Activated CD4-positive, alpha-beta T cell treated with anti-CD3 and anti-CD28 coated beads, Interleukin-2, amount 10 ng/mL, durations not matched to agents 7 days and 5 days (primary cell): ENCODE results near the gene USP35. TPM values are rescaled to one million over a fixed set of nuclear protein-coding genes. Genes with fewer than 3 reads are reported as not detected.
"Not testable (repeated sequence)": the region's sequence is repeated elsewhere in the genome, so short reads cannot be mapped to it uniquely, and the experiment has no call there.

ENCODE experiments used
- CTCF ChIA-PET: fragments of 350-600 bp; sonication (Branson Sonifier 250); formaldehyde crosslinking; loops from one replicate; lab custom pipeline; 2021; ENCODE audit warnings: antibody characterized with exemption; lab: Charles Lee
- POLR2A ChIA-PET: fragments of 350-600 bp; sonication (Branson Sonifier 250); formaldehyde crosslinking; loops from one replicate; lab custom pipeline; 2021; ENCODE audit warnings: antibody characterized with exemption; lab: Charles Lee
- DNase-seq: peaks from one replicate; pipeline ENCODE4 v3.0.0-alpha.2; 2020
- H3K27ac Mint-ChIP-seq: one replicate; pipeline ENCODE4 v1.8.0; 2021; ENCODE audit warnings: mild to moderate bottlenecking, moderate library complexity, mixed read lengths
- H3K27me3 Mint-ChIP-seq: one replicate; pipeline ENCODE4 v1.8.0; 2021; ENCODE audit warnings: mixed read lengths
- H3K36me3 Mint-ChIP-seq: one replicate; pipeline ENCODE4 v1.8.0; 2021; ENCODE audit warnings: low read depth, mixed read lengths
- H3K4me1 Mint-ChIP-seq: one replicate; pipeline ENCODE4 v1.8.0; 2021; ENCODE audit warnings: mixed read lengths
- H3K4me3 Mint-ChIP-seq: one replicate; pipeline ENCODE4 v1.8.0; 2021; ENCODE audit warnings: mild to moderate bottlenecking, moderate library complexity, mixed read lengths
- H3K9me3 Mint-ChIP-seq: one replicate; pipeline ENCODE4 v1.8.0; 2021; ENCODE audit warnings: mixed read lengths
- total RNA-seq, 2 experiments: library from RNA; stranded (reverse); gene quantifications; one replicate each; pipeline ENCODE4 v1.2.3, GENCODE V29; 2021

USP35 gene
- total RNA-seq, 2 experiments from 2014 or later: 13.0 to 13.2 TPM

GRCh38 chr11:78223320-78223954, 34.7 kb downstream of the USP35 start:
- POLR2A ChIA-PET: no interaction called here

GRCh38 chr11:78224506-78224905, 35.8 kb downstream of the USP35 start:
- DNase-seq: no peak
- Mint-ChIP-seq H3K4me1 (peaks cover 56% of the 10 kb centered on the region), H3K27me3 (no peaks in the 10 kb centered on the region), H3K4me3 (no peak overlapping the region), H3K27ac (no peak overlapping the region), H3K36me3 (peaks cover 47% of the 10 kb centered on the region), H3K9me3 (no peaks in the 10 kb centered on the region)
- ChIA-PET POLR2A (no interaction called here), CTCF (interaction anchor here (0.6 kb wide), 1 partner anchor 360 kb away, joined by 3 read pairs; no protein-coding TSS in a partner anchor)

More at GRCh38 chr11:78223320-78223954, 34.7 kb downstream of the USP35 start:
- no peak for DNase-seq
- Mint-ChIP-seq H3K4me1 (peaks cover 46% of the 10 kb centered on the region), H3K27me3 (no peaks in the 10 kb centered on the region), H3K9me3 (no peaks in the 10 kb centered on the region), H3K27ac (no peak overlapping the region), H3K36me3 (peaks cover 44% of the 10 kb centered on the region), H3K4me3 (no peak overlapping the region)
- CTCF ChIA-PET: interaction anchor here (0.6 to 1.4 kb wide), 2 partner anchors 13 to 30 kb away, joined by 3 to 4 read pairs; no protein-coding TSS in a partner anchor

- Mint-ChIP-seq H3K27me3 (no peaks in the 10 kb centered on the region), H3K36me3 (peaks cover 51% of the 10 kb centered on the region), H3K9me3 (no peaks in the 10 kb centered on the region), H3K4me1 (peaks cover 60% of the 10 kb centered on the region), H3K4me3 (no peak overlapping the region), H3K27ac (no peak overlapping the region)
- POLR2A ChIA-PET: no interaction called here
- no peak for DNase-seq
- CTCF ChIA-PET: no interaction called here
Observed at GRCh38 chr11:78224906-78225420, 36.2 kb downstream of the USP35 start.

GRCh38 chr11:78226684-78227680, 38.3 kb downstream of the USP35 start:
- CTCF ChIA-PET: interaction anchor here (0.9 to 1.9 kb wide), 10 partner anchors 11 to 359 kb away, joined by 3 to 8 read pairs (median 4); no protein-coding TSS in a partner anchor
- POLR2A ChIA-PET: interaction anchor here (0.9 kb wide), 1 partner anchor 337 kb away, joined by 3 read pairs; no protein-coding TSS in a partner anchor
- H3K36me3 Mint-ChIP-seq: peaks cover 43% of the 10 kb centered on the region
- DNase-seq: no peak
- H3K4me3 Mint-ChIP-seq: no peak overlapping the region
- H3K9me3 Mint-ChIP-seq: no peaks in the 10 kb centered on the region
- H3K27me3 Mint-ChIP-seq: no peaks in the 10 kb centered on the region
- peak overlapping the region; percentile 86 for H3K27ac Mint-ChIP-seq
- H3K4me1 Mint-ChIP-seq: peaks cover 57% of the 10 kb centered on the region

GRCh38 chr11:78227921-78228320, 39.2 kb downstream of the USP35 start:
- ChIA-PET POLR2A (interaction anchor here (0.9 kb wide), 1 partner anchor 336 kb away, joined by 3 read pairs; no protein-coding TSS in a partner anchor), CTCF (interaction anchor here (0.8 to 1.9 kb wide), 18 partner anchors 8 to 358 kb away, joined by 3 to 8 read pairs (median 4); no protein-coding TSS in a partner anchor)
- no peak overlapping the region for H3K27ac Mint-ChIP-seq
- no peaks in the 10 kb centered on the region for H3K9me3 Mint-ChIP-seq
- no peaks in the 10 kb centered on the region for H3K27me3 Mint-ChIP-seq
- no peak for DNase-seq
- peaks cover 40% of the 10 kb centered on the region for H3K36me3 Mint-ChIP-seq
- peaks cover 57% of the 10 kb centered on the region for H3K4me1 Mint-ChIP-seq
- H3K4me3 Mint-ChIP-seq: no peak overlapping the region

GRCh38 chr11:78228467-78228866, 39.7 kb downstream of the USP35 start:
- Mint-ChIP-seq H3K4me1 (peaks cover 57% of the 10 kb centered on the region), H3K27me3 (no peaks in the 10 kb centered on the region), H3K4me3 (no peak overlapping the region), H3K36me3 (peaks cover 36% of the 10 kb centered on the region), H3K27ac (no peak overlapping the region), H3K9me3 (no peaks in the 10 kb centered on the region)
- ChIA-PET CTCF (interaction anchor here (0.8 to 1.9 kb wide), 17 partner anchors 9 to 357 kb away, joined by 3 to 8 read pairs (median 4); no protein-coding TSS in a partner anchor), POLR2A (no interaction called here)
- peak; percentile 49 for DNase-seq

GRCh38 chr11:78229106-78229505, 40.4 kb downstream of the USP35 start:
- ChIA-PET POLR2A (no interaction called here), CTCF (interaction anchor here (1.7 to 1.9 kb wide), 2 partner anchors 37 to 335 kb away, joined by 4 to 5 read pairs; no protein-coding TSS in a partner anchor)
- Mint-ChIP-seq H3K4me1 (peaks cover 55% of the 10 kb centered on the region), H3K27me3 (no peaks in the 10 kb centered on the region), H3K27ac (no peak overlapping the region), H3K4me3 (no peak overlapping the region), H3K9me3 (no peaks in the 10 kb centered on the region), H3K36me3 (peaks cover 37% of the 10 kb centered on the region)
- DNase-seq: no peak

GRCh38 chr11:78230161-78230877, 41.6 kb downstream of the USP35 start:
- CTCF ChIA-PET: interaction anchor here (0.6 kb wide), 1 partner anchor 88 kb away, joined by 4 read pairs; no protein-coding TSS in a partner anchor
- DNase-seq: no peak
- Mint-ChIP-seq H3K27ac (peak overlapping the region; percentile 3), H3K27me3 (no peaks in the 10 kb centered on the region), H3K4me3 (no peak overlapping the region), H3K4me1 (peaks cover 50% of the 10 kb centered on the region), H3K9me3 (no peaks in the 10 kb centered on the region), H3K36me3 (peaks cover 31% of the 10 kb centered on the region)
- POLR2A ChIA-PET: no interaction called here

GRCh38 chr11:78231962-78232501, 43.3 kb downstream of the USP35 start:
- Mint-ChIP-seq H3K4me3 (no peak overlapping the region), H3K27ac (no peak overlapping the region), H3K9me3 (peaks cover 3% of the 10 kb centered on the region), H3K36me3 (peaks cover 37% of the 10 kb centered on the region), H3K27me3 (no peaks in the 10 kb centered on the region), H3K4me1 (peaks cover 40% of the 10 kb centered on the region)
- ChIA-PET POLR2A (no interaction called here), CTCF (interaction anchor here (0.6 kb wide), 2 partner anchors 221 to 312 kb away, joined by 3 to 4 read pairs; no protein-coding TSS in a partner anchor)
- DNase-seq: no peak

- H3K27me3 Mint-ChIP-seq, POLR2A ChIA-PET, DNase-seq, H3K27ac Mint-ChIP-seq, H3K4me3 Mint-ChIP-seq: not testable (repeated sequence)
- CTCF ChIA-PET: interaction anchor here (0.6 kb wide), 1 partner anchor 20 kb away, joined by 3 read pairs; no protein-coding TSS in a partner anchor
- peaks cover 42% of the 10 kb centered on the region for H3K36me3 Mint-ChIP-seq
- H3K9me3 Mint-ChIP-seq: peaks cover 11% of the 10 kb centered on the region
- H3K4me1 Mint-ChIP-seq: peaks cover 30% of the 10 kb centered on the region
Observed at GRCh38 chr11:78233046-78233445, 44.3 kb downstream of the USP35 start.

GRCh38 chr11:78234006-78234405, 45.3 kb downstream of the USP35 start:
- CTCF ChIA-PET: no interaction called here
- no peak overlapping the region for H3K27ac Mint-ChIP-seq
- H3K27me3 Mint-ChIP-seq: no peaks in the 10 kb centered on the region
- DNase-seq: no peak
- H3K4me1 Mint-ChIP-seq: peaks cover 21% of the 10 kb centered on the region
- H3K9me3 Mint-ChIP-seq: peaks cover 11% of the 10 kb centered on the region
- no peak overlapping the region for H3K4me3 Mint-ChIP-seq
- H3K36me3 Mint-ChIP-seq: peaks cover 45% of the 10 kb centered on the region
- POLR2A ChIA-PET: no interaction called here
